GM21825 (cell line): ENCODE results near the gene ECI2.

Source experiments
- ATAC-seq: cut with Tn5 transposase; IDR thresholded peaks from one replicate; pipeline ENCODE4 v1.9.1; 2021; ENCODE audit warnings: mild to moderate bottlenecking, moderate library complexity; ENCODE audit not compliant: unreplicated experiment

The ECI2 gene, protein sequence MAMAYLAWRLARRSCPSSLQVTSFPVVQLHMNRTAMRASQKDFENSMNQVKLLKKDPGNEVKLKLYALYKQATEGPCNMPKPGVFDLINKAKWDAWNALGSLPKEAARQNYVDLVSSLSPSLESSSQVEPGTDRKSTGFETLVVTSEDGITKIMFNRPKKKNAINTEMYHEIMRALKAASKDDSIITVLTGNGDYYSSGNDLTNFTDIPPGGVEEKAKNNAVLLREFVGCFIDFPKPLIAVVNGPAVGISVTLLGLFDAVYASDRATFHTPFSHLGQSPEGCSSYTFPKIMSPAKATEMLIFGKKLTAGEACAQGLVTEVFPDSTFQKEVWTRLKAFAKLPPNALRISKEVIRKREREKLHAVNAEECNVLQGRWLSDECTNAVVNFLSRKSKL

DNA sequence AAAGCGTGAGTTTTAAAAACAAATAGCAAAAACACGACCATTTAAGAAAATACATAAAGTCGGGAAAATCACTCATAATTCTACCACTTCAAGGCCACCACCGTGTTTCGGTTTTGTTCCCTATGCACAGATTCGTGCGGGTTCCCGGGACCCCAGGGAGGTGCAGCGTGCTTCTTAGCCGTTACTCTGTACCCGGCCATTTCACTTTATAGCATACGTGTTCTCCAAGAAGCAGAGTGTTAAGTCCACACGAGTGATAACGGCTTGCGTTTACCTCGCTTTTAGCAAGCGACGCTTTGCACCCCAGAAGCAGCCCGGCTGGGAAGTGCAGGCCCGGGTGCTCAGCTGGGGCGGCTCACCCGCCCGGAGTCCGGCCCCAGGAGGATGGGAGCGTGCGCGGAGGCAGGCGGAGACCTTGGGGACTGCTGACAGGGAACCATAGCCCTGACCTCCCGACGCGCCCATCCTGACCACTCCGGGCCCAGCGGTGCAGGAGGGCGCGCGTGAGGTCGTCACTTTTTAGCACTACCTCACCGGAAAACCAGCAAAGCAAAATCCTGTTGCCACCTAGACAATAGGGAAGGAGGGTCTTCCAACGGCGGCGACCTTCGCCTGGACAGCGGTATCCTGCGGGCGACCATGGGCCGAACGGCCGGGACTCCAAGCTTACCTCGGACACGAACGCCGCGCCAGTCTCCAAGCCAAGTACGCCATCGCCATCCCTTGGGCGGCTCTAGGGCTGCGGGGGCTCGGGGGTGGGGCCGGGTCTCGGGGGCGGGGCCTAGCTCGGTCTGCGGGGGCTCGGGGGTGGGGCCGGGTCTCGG is at the start of gene ECI2:
ECI2 (minus strand) TSS at position 735 of the 824 bp plus-strand sequence; CDS start at position 720, 15 bp downstream.
- peak; percentile 46 for ATAC-seq

DNA sequence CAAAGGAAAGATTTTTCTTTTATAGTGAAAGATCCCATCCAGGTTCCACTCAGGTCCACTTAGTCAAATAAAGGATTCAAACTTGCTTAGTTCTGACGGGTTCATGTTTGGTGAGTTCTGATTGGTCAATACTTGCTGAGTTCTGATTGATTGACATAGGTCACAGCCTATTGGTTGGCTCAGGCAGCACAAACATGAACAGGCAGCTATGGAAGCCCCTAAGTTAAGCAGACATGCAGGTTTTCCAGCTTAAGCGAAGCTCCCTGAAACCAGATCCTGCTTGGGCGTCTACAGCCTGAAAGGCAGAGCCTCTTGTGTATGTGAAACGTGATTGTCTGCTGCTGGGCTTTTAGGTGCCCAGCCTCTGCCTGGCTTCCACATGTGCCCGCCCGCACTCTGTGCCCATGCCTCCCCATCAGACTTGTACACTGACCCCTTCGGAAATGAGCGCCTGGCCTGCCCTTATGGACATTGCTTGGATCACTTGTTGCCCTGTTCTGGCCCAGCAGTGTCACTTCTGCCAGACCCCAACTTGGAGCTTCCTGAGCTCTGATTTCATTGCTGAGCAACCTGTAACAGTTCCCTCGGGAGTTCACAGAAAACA is 45.4 kb upstream of the ECI2 start:
- ATAC-seq, result no peak

DNA sequence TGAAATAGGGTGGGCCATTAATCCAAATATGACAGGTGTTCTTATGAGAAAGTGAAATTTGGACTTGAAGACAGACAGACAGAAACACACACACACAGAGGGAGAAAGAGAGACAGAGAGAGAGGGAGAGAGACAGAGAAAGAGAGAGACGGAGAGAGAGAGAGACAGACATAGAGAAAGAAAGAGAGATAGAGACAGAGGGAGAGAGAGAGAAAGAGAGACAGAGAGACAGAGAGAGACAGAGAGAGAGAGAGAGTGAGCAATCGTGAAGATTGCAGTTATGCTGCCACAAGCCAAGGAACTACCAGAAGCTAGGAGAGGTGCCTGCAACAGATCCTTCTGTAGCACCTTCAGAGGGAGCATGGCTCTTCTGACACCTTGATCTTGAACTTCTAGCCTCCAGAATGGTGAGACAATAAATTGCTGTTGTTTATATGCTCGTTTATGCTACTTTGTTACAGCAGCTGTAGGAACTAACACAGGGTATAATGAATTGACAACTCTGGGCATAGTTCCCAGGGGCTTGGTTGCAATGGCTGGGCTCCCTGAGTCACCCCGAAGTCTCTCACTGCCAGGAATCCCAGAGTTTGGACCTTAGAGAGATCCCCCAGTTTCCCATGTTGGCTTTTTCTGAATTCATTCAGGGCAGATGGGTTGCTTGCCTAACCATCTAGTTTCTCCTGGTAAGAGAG is 44.7 kb upstream of the ECI2 start:
- no peak for ATAC-seq

DNA sequence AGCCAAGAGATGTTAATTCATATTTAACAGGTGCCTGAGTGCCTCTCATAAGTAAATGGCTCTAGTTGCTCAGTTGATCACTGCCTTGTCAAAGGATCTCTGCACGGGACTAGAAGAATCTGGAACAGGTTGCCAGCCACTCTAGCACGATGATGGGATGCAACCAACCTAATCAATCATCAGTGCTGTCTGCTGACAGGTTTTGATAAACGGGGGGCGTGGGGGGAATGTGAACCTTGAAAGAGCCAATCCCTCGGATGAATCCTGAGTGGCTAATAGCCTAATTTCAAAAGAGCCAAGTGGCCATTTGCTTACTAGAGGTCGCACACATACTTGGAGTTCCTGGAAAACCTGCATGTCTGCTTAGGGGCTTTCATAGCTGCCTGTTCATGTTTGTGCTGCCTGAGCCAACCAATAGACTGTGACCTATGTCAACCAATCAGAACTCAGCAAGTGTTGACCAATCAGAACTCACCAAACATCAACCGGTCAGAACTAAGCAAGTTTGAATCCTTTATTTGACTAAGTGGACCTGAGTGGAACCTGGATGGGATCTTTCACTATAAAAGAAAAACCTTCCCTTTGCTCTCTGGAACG is 43.5 kb upstream of the ECI2 start:
- no peak for ATAC-seq

DNA sequence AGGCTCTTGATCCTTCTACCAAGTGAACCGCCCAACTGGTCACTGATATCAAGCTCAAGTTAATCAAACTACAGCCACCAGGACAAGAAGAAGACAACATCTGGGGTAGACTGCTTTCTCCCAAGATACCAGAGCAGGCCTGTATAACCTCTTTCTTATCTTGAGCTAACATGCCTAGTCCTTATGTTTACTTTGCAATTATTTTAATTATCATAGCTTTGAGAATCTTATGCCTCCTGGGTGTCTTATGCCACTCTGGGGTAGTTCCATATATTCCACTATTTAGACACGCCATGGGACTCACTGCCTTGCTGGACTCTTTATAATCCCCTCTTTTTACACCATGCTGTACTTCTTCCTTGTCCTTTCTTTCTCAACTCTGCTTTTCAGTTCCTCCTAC is 41.5 kb upstream of the ECI2 start:
- no peak for ATAC-seq

DNA sequence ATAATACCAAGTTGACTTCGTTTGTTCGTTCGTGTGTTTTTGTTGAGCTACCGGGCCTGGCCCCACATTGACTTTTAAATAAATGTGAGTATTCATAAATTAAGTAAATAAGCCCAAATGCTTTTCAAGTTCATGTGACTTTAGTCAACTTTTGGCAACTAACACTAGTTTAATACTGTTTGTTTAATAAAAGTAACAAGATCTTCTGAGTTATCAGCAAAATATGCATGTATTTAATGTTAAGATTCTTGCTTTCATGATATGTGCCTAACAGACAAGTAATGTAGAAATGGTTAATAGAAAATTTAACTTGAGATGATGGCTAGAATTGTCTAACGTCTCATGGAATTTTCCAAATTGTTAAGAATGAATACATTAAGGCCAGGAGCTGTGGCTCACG is 38.7 kb upstream of the ECI2 start:
- no peak for ATAC-seq

DNA sequence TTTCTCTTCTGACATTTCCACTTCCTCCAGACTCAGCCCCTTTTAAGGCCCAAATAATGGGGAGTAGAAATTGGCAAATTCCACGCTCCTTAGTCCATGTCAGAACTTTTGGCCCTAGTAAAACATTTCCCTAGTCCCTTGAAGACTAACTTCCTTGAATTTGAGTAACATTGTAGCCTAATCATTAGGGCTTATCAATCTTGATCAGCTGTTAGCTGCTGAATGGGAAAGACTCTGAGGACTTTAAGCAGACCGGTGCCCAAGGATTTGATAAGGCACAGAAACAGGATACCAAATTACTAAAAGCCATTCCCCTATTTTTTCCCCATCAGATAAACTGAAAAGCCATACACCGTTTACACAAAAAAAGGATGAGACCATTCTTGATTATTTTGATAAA is 37.0 kb upstream of the ECI2 start:
- ATAC-seq, result no peak

DNA sequence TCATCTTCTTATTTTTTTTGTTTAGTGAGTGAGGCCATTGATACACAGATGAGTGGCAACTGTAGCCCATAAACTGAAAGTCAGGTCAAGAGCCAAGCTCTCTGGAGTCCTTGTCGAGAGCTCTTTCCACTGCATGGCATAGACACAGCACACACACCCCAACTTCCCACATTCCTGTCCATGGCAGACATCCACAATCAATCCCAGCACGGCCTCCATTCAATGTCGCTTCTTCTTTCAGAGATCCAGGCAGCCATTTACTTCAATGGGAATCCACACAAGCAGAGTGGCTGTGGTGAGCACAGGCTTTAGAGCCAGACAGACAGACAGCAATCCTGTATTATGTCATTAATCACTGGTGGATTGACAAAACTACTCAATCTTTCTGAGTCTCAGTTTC is 34.9 kb upstream of the ECI2 start:
- no peak for ATAC-seq

DNA sequence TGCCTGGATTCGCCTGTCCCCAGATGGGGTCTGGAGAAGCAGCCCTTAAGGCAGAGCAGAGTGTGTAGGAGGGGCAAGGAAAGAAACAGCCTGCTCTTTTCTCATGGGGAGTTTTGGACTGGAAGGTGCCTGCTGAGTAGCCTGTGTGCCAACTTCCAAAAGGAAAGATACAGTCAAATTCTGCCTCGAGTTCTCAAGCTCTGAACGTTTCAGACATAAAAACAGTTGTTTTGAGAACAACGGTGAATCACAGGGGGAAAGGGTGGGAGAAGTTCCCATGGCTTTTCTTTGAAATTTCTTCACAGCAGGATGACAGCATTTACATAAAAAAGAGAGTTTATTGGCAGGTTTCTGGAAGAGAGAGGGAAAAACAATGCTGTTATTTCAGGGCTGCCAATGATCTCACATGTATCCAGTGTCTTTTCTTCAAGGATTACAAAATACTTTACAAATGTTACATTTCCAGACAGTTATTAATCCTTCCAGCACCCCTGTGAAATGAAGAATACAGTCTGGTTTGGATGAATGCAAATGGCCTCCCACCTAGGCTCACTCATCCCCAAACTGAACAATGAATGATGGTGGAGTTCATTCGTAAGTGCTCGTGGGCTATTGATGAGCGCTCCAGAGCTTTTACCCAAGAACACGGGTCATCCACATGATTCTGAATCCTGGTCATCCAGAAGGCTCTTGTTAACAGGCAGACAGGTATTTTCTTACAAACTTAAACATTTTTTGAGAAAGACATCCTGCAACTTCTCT is 33.8 kb upstream of the ECI2 start:
- ATAC-seq, result no peak

DNA sequence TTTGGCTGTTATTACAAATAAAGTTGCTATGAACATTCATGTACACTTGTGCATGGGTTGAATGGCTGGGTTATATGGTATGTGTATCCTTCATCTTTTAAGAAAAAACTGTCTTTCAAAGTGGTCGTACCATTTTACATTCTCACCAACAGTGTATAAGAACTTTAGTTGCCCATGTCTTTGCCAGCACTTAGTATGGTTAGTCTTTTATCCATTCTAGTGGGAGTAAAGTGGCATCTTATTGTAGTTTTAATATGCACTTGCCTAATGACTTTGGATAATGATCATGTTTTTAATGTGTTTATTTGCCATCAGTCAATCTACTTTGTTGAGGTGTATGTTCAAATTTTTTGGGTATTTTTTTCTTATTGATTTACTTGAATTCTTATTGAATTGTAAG is 32.5 kb upstream of the ECI2 start:
- ATAC-seq, result no peak

DNA sequence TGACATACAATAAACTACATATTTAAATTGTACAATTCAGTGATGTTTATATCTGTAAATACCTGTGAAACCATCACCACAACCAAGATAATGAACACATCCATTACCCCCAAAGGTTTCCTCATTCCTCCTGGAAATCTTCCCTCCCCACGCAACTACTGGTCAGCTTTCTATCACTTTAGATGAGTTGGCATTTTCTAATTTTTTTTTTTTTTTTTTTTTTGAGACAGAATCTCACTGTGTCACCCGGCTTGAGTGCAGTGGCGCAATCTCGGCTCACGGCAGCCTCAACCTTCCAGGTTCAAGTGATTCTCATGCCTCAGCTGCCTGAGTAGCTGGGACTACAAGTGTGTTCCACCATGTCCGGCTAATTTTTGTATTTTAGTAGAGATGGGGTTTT is 31.7 kb upstream of the ECI2 start:
- no peak for ATAC-seq

DNA sequence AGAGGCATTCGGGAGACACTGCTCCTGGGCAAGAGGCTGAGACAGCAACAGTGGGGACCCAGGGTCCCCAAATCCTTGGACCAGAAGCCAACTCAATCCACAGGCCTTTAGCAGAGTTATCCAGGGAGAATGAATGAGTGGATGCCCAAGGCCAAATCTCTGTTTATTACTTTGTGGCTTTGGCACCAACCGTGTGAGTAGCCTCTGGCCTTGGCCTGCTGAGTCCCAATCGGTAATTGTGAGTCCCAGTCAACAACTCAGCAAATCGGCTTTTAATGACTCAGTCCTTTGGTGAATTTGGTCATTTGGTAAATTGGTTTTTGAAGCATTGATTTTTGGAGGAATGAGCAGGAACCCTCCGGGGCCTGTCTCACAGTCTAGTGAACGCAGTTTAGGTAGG is 29.1 kb upstream of the ECI2 start:
- no peak for ATAC-seq

DNA sequence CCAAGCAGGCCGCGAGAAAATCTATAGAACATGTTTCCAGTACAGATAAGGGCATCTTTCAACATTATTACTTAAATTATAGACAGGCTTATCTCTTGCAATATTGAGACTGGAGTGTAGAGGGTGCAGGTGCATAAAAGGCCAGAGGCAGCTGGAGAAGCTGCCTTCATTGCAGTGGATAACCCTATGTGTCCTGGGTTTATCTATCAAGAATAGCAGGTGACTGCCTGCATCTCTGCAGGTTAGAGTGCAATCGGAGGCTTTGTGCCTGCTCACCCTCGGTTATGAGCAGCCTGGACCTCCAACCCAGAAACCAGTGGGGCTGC is 28.7 kb upstream of the ECI2 start:
- ATAC-seq, result no peak

DNA sequence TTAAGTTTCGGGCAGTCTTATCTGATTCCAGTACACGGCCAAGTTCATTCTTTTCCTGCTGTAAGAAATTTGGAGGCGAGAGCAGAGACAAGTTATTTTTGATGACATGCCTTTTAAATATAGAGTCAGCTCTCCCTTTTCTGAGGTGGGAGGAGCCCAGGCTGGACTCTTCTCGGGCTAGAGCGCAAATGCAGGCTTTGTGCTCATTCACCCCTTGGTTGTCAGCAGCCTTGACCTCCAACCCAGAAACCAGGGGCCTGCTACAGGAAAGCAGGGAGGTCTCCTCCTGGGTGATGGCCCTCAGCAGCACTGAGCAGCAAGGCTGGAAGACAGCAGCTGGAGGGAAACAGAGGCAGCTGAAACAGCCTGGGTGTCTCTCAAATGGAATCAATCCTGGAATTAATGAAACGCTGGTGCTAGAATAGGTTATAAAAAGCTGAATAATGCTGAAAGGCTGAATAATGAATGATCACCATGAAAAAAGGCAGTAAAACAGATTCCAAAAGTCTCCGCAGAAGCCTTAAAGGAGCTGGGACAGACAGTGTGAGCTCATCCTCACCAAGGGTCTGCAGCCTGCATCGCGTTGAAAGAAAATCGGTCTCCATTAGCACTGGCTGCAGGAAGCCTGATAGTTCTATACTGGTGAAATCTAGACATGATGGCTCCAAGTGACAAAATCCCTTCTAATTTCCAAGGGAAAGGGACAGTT is 28.2 kb upstream of the ECI2 start:
- ATAC-seq, result no peak

DNA sequence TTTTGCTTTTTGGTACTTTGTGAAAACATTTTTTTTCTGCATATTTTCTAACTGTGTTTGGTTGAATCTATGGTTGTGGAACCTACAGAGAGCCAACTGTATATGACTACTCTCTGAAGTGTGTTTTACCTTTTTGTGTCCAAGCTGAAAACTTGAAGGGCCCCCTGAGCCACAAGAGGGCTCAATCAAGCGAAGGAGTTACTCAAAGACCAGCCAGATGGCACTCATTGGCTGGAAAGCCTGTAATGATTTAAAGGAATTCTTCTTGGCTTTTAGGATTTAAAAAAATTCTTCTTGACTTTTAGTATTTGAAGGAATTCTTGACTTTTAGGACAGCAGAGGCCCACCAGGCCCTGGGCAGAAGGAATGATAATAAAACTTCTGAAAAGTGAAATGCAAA is 27.0 kb upstream of the ECI2 start:
- no peak for ATAC-seq

DNA sequence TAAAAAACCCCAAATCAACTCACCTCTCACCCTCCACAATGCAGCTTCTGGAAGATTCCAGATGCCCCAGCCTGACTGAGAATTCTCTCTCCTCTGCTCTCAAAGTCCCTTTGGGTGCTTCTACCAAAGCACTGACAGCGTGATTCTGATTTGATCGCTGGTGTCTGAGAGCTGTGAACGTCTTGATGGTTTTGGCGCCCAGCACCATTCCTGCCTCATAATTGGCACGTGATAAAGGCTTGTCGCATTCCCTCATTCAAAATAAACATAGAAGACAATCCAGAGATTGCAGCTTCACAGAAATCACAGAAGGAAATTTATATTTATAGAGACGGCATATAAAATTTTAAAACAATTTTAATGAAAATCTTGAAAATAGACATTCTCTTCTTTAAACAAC is 24.1 kb upstream of the ECI2 start:
- no peak for ATAC-seq

DNA sequence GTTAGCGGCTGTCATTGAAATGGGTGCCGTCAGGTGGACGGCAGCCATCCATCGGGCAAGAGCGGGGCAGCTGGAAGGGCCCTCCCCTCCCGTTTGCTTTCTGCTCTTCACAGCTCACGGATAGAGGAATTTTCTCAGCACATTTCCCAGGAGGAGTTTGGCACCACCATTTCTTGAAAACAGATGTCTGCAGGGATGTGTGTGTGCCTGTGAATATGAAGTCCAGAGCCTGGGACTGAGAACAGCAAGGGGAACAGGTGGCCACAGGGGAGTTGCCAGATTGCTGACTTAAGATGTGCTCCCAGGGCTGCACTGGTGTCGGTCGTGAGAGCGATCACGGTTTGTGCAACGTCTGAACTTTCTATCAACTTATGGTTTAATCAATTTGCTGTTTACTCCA is 22.1 kb upstream of the ECI2 start:
- no peak for ATAC-seq

DNA sequence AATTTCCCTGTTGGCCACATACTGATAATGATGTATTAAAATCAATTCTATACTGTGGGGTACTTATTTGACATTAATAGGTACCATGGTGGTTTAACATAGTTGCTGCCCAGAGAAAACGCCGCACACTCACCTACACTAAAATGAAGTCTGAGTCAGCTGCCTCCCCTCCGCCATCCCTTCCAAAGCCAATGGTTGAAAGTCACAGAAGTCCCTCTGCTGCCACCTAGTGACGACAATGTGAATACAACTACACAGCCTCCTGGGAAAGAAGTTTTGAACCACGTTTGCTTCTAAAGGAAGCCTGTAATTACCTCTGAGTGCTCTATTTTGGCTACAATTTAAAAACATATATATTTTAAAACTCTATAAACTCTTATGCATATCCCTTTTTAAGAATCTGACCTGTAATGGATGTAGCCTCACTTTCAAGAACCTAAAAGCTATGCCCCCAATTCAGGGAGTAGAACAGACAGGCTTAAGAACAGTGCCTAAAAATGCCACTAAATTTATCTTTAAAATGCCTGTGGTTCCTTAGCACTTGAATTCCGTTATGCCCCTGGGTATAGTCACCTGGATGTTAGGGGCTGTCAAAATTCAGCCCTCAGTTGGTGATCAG is 20.6 kb upstream of the ECI2 start:
- peak; percentile 63 for ATAC-seq

DNA sequence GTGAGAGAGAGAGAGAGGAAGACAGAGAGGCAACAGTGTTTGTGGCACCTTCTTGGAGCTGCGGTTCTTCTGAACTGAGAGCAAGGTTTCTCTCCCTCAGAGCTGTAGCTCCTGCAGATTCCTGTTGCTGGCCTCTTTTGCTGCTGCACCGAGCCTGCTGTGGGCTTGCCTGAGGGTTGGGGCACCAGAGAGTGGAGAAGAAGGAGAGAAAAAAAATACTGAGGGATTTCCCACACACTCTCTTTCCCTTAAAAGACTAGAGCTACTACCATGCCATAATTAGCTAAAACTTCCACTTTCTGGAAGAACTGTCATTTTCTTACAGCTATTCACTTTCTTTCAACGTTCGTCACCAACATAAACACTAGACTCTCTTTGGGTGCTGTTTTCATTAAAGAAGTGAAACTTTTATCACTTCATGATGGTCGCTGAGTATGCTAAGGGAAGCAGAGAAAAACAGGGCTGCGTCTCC is 18.2 kb upstream of the ECI2 start:
- ATAC-seq, result no peak
